ENCODE measurements around the gene IMMP2L.

Gene IMMP2L

GRCh38 chr7:111137296-111138192 is 424.7 kb downstream of the IMMP2L start:
- no peak for TF ChIP-seq CTCF (IDR thresholded peaks at IDR 0.05; ENCODE audit: insufficient read depth, low read depth, low read length, missing control alignments)
- DNase-seq (ENCODE audit: low read depth), result peak; percentile 51
- no peak overlapping the region for H3K4me3 ChIP-seq (ENCODE audit: low read length)

DNA sequence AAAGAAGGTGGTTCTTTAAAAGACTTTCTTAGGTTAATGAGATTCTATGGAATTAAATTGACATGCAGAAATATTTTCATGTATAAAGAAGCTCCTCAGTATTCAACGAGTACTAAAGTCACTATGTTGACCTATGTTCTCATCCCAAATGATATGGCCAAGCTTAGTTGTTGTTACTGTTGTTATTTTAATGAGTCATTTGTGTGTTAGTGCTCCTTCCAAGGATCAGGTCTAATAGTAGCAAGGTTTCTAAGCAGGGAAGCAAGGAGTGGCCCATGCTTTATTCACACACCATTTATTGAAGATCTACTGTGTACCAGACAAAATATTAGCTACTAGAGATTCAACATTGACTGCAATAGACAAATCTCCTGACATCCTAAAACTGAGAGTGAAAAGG is 429.5 kb downstream of the IMMP2L start:
- peak; percentile 37 for DNase-seq (ENCODE audit: low read depth)
- no peak overlapping the region for H3K4me3 ChIP-seq (ENCODE audit: low read length)
- TF ChIP-seq CTCF (IDR thresholded peaks at IDR 0.05; ENCODE audit: insufficient read depth, low read depth, low read length, missing control alignments), result no peak

DNA sequence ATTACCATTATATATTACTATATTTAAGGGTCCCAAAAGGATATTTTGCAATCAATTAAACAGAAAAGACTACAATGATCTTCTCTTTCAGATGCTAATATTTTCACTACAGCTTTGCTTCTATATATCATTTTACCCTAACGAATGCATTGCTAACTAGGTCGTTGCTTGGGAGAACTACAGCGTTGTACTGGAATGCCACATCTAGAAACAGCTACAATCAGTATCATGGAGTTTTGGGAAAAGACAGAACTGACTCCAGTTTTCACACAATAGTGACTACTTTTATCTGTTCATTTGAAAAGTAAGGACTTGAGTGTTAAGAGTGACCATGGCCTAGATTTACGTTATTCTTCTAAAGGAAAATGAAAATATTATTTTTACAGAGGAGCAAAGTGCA is 432.9 kb downstream of the IMMP2L start:
- H3K4me3 ChIP-seq (ENCODE audit: low read length), result no peak overlapping the region
- no peak for DNase-seq (ENCODE audit: low read depth)
- TF ChIP-seq CTCF (IDR thresholded peaks at IDR 0.05; ENCODE audit: insufficient read depth, low read depth, low read length, missing control alignments), result no peak

DNA sequence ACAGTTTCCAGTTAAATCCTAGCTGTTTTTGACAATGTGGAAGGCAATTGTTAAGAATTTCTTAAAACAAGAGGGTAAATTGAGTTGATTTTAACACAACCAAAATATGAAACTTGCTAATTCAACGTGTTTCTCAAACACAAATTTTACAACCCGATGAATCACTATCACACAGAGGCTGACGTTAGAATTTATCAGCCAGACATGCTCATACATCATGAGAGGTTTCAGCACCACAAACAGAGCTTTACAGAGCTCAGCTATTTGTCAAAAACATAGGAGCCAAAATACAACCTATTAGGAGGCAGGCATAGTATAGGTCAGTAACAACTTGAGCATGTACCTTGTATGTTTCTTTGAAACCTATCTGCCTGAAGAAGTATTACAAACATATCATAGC is 435.3 kb downstream of the IMMP2L start:
- peak; percentile 62 for DNase-seq (ENCODE audit: low read depth)
- TF ChIP-seq CTCF (IDR thresholded peaks at IDR 0.05; ENCODE audit: insufficient read depth, low read depth, low read length, missing control alignments), result no peak
- H3K4me3 ChIP-seq (ENCODE audit: low read length), result no peak overlapping the region

GRCh38 chr7:111115966-111116365 is 446.3 kb downstream of the IMMP2L start:
- no peak for DNase-seq (ENCODE audit: low read depth)
- no peak overlapping the region for H3K4me3 ChIP-seq (ENCODE audit: low read length)
- TF ChIP-seq CTCF (IDR thresholded peaks at IDR 0.05; ENCODE audit: insufficient read depth, low read depth, low read length, missing control alignments), result no peak

- DNase-seq (ENCODE audit: low read depth), result peak; percentile 72
- TF ChIP-seq CTCF (IDR thresholded peaks at IDR 0.05; ENCODE audit: insufficient read depth, low read depth, low read length, missing control alignments), result no peak
- no peak overlapping the region for H3K4me3 ChIP-seq (ENCODE audit: low read length)
These were observed 448.9 kb downstream of the IMMP2L start for GRCh38 chr7:111113263-111114017.
